Ovary (tissue), 3 donors: ENCODE results near the gene RGS17.

Source experiments
- CTCF ChIP-seq, 3 donors: fragments of 450-650 bp in 2 of 3; fragments of 200-600 bp in 1 of 3; IDR thresholded peaks; one replicate each; pipeline versions ENCODE4 v1.5.1 to v1.8.0; 2016 to 2022; ENCODE audit warnings: antibody characterized with exemption in 3 of 3, mild to moderate bottlenecking in 1 of 3
- EP300 ChIP-seq: sonication (generic); formaldehyde crosslinking; IDR thresholded peaks from one replicate; pipeline ENCODE4 v1.6.1; 2017; ENCODE audit warnings: antibody characterized with exemption
- donor health status: DM: no; HTN: no; CAD: no.

- no peak for TF ChIP-seq CTCF (IDR thresholded peaks at IDR 0.05)
- TF ChIP-seq EP300 = no peak
Observed at GRCh38 chr6:153084393-153084792, 46.7 kb downstream of the RGS17 start.
